ENCODE data around the gene RASSF3. TPM values are rescaled to one million over a fixed set of nuclear protein-coding genes. Genes with fewer than 3 reads are reported as not detected.

The RASSF3 gene
- total and polyA plus RNA-seq, 10 of the 15 experiments (the other 5 are each of a cell fraction or from before 2014, with no cell fraction given) = 6.9 to 62.4 (median 30.3) TPM

DNA sequence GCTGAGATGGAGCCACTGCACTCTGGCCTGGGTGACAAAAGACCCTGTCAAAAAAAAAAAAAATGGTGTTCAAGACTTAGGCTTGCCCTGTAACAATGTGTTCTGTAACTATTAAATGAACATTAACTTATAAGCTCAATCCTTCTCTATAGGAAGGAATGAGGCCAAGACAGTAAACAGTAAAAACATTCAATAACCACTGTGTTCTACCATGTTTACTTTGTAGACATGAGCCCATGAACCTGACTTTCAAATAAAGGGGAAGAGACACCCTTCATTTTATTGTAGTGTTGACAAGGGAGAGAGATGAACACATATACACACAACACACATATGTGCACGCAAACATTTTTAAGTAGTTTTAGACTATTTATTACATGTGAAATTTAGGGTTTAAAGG is 20.1 kb upstream of the RASSF3 start:
- no peak overlapping the region for H3K9ac ChIP-seq (ENCODE audit: control insufficient read depth, insufficient read depth, low read length)
- intact Hi-C loops (cut with micrococcal nuclease; ENCODE audit: unreplicated experiment) (no loop called here), in situ Hi-C loops (cut with MboI) (no loop called here)
- no peaks in the 10 kb centered on the region for H3K36me3 ChIP-seq (ENCODE audit: control insufficient read depth in 2 of 2, insufficient read depth in 2 of 2, low read length in 1 of 2)
- no peak overlapping the region for H2AFZ ChIP-seq (ENCODE audit: control insufficient read depth, low read depth, low read length)
- ChIA-PET POLR2A (interaction anchor here (0.6 to 0.7 kb wide), 2 partner anchors 135 to 495 kb away, joined by 3 to 4 read pairs; no protein-coding TSS in a partner anchor), RAD21 (ENCODE audit: unreplicated experiment) (interaction anchor here (2.2 kb wide), 1 partner anchor 108 kb away, joined by 6 read pairs; no protein-coding TSS in a partner anchor), CTCF (interaction anchor here (1.1 to 2.7 kb wide), 3 partner anchors 9 to 107 kb away, joined by 3 to 12 read pairs (median 4); no protein-coding TSS in a partner anchor), SMC1A (ENCODE audit: uncharacterized antibody, unreplicated experiment) (interaction anchor here (0.7 to 1.6 kb wide), 7 partner anchors 9 to 74 kb away, joined by 3 to 6 read pairs (median 3); no protein-coding TSS in a partner anchor)
- no peak overlapping the region for H3K4me2 ChIP-seq (ENCODE audit: control insufficient read depth, insufficient read depth)
- H3K4me3 ChIP-seq = no peak overlapping the region
- FAIRE-seq (no peak), DNase-seq (ENCODE audit: low read depth, low spot score) (no peak), ATAC-seq (no peak)
- 95% methylated on average over 1 of the region's 1 CpG for WGBS (ENCODE audit: insufficient coverage, insufficient replicate concordance, low lambda C conversion rate, missing lambda C conversion rate)
- no peak overlapping the region for H3K27ac ChIP-seq (ENCODE audit: control insufficient read depth, insufficient read depth)
- no peaks in the 10 kb centered on the region for H3K27me3 ChIP-seq (replicated peaks in 1 of 2; ENCODE audit: control insufficient read depth in 2 of 2, insufficient read depth in 2 of 2, low read length in 1 of 2)
- no peaks in the 10 kb centered on the region for H3K79me2 ChIP-seq (ENCODE audit: control insufficient read depth, insufficient read depth, low read length)
- BruUV-seq (replicated peaks) = no TSS peak
- no peaks in the 10 kb centered on the region for H3K9me3 ChIP-seq (replicated peaks; ENCODE audit: control insufficient read depth, insufficient read depth, low read length)
- H3K4me1 ChIP-seq (ENCODE audit: control insufficient read depth, insufficient read depth, low read length) = no peaks in the 10 kb centered on the region
- H4K20me1 ChIP-seq (ENCODE audit: control insufficient read depth, insufficient read depth) = no peaks in the 10 kb centered on the region
- TF ChIP-seq, protein P1, sequence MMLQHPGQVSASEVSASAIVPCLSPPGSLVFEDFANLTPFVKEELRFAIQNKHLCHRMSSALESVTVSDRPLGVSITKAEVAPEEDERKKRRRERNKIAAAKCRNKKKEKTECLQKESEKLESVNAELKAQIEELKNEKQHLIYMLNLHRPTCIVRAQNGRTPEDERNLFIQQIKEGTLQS (IDR thresholded peaks at IDR 0.05; ENCODE audit: borderline replicate concordance, extremely low read depth, low read depth, low read length) = no peak
- TF ChIP-seq NRF1 (conservative IDR thresholded peaks at IDR 0.05; ENCODE audit: low read depth, low read length) = no peak
- no peak for TF ChIP-seq SP1 (IDR thresholded peaks at IDR 0.05; ENCODE audit: low read depth, low read length)
- TF ChIP-seq, protein P2, sequence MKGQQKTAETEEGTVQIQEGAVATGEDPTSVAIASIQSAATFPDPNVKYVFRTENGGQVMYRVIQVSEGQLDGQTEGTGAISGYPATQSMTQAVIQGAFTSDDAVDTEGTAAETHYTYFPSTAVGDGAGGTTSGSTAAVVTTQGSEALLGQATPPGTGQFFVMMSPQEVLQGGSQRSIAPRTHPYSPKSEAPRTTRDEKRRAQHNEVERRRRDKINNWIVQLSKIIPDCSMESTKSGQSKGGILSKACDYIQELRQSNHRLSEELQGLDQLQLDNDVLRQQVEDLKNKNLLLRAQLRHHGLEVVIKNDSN (IDR thresholded peaks at IDR 0.05; ENCODE audit: borderline replicate concordance, extremely low read length, insufficient read depth, low read depth, low read length) = no peak
- TF ChIP-seq CBFB (IDR thresholded peaks at IDR 0.05; ENCODE audit: low read depth) = no peak
- TF ChIP-seq, protein P3, sequence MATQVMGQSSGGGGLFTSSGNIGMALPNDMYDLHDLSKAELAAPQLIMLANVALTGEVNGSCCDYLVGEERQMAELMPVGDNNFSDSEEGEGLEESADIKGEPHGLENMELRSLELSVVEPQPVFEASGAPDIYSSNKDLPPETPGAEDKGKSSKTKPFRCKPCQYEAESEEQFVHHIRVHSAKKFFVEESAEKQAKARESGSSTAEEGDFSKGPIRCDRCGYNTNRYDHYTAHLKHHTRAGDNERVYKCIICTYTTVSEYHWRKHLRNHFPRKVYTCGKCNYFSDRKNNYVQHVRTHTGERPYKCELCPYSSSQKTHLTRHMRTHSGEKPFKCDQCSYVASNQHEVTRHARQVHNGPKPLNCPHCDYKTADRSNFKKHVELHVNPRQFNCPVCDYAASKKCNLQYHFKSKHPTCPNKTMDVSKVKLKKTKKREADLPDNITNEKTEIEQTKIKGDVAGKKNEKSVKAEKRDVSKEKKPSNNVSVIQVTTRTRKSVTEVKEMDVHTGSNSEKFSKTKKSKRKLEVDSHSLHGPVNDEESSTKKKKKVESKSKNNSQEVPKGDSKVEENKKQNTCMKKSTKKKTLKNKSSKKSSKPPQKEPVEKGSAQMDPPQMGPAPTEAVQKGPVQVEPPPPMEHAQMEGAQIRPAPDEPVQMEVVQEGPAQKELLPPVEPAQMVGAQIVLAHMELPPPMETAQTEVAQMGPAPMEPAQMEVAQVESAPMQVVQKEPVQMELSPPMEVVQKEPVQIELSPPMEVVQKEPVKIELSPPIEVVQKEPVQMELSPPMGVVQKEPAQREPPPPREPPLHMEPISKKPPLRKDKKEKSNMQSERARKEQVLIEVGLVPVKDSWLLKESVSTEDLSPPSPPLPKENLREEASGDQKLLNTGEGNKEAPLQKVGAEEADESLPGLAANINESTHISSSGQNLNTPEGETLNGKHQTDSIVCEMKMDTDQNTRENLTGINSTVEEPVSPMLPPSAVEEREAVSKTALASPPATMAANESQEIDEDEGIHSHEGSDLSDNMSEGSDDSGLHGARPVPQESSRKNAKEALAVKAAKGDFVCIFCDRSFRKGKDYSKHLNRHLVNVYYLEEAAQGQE (IDR thresholded peaks at IDR 0.05; ENCODE audit: low read depth, low read length) = no peak
- no peak for TF ChIP-seq POLR2AphosphoS5 (IDR thresholded peaks at IDR 0.05; ENCODE audit: low read length)
- no peak for TF ChIP-seq IKZF1 (conservative IDR thresholded peaks at IDR 0.05)
- TF ChIP-seq SMAD1 (IDR thresholded peaks at IDR 0.05; ENCODE audit: low read depth, partially characterized antibody) = no peak
- no peak for TF ChIP-seq RAD21 (IDR thresholded peaks at IDR 0.05; ENCODE audit: insufficient read depth, low read depth, low read length)
- TF ChIP-seq, protein P4, sequence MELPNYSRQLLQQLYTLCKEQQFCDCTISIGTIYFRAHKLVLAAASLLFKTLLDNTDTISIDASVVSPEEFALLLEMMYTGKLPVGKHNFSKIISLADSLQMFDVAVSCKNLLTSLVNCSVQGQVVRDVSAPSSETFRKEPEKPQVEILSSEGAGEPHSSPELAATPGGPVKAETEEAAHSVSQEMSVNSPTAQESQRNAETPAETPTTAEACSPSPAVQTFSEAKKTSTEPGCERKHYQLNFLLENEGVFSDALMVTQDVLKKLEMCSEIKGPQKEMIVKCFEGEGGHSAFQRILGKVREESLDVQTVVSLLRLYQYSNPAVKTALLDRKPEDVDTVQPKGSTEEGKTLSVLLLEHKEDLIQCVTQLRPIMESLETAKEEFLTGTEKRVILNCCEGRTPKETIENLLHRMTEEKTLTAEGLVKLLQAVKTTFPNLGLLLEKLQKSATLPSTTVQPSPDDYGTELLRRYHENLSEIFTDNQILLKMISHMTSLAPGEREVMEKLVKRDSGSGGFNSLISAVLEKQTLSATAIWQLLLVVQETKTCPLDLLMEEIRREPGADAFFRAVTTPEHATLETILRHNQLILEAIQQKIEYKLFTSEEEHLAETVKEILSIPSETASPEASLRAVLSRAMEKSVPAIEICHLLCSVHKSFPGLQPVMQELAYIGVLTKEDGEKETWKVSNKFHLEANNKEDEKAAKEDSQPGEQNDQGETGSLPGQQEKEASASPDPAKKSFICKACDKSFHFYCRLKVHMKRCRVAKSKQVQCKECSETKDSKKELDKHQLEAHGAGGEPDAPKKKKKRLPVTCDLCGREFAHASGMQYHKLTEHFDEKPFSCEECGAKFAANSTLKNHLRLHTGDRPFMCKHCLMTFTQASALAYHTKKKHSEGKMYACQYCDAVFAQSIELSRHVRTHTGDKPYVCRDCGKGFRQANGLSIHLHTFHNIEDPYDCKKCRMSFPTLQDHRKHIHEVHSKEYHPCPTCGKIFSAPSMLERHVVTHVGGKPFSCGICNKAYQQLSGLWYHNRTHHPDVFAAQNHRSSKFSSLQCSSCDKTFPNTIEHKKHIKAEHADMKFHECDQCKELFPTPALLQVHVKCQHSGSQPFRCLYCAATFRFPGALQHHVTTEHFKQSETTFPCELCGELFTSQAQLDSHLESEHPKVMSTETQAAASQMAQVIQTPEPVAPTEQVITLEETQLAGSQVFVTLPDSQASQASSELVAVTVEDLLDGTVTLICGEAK (IDR thresholded peaks at IDR 0.05; ENCODE audit: borderline replicate concordance) = no peak
- TF ChIP-seq ETV6 (conservative IDR thresholded peaks at IDR 0.05 in 1 of 2, IDR thresholded peaks at IDR 0.05 in 1 of 2; ENCODE audit: borderline replicate concordance in 1 of 2, low read depth in 1 of 2) = no peak
- TF ChIP-seq WRNIP1 (IDR thresholded peaks at IDR 0.05; ENCODE audit: borderline replicate concordance, low read depth, low read length) = no peak
- TF ChIP-seq TCF7 (IDR thresholded peaks at IDR 0.05; ENCODE audit: borderline replicate concordance) = no peak
- no peak for TF ChIP-seq SMAD5 (IDR thresholded peaks at IDR 0.05; ENCODE audit: low read depth)
- no peak for TF ChIP-seq SREBF1 (IDR thresholded peaks at IDR 0.05; ENCODE audit: low read length)
